ENCODE measurements around the gene RPRD1B.
"Not testable (repeated sequence)": the region's sequence is repeated elsewhere in the genome, so short reads cannot be mapped to it uniquely, and the experiment has no call there.

Gene RPRD1B

GRCh38 chr20:38075161-38075998 is 41.8 kb downstream of the RPRD1B start:
- DNase-seq, result no peak

- no peak for DNase-seq
Measured at GRCh38 chr20:38076548-38076947, 43.0 kb downstream of the RPRD1B start.

GRCh38 chr20:38078084-38078483 is 44.5 kb downstream of the RPRD1B start:
- no peak for DNase-seq

GRCh38 chr20:38079353-38079752 is 45.8 kb downstream of the RPRD1B start:
- no peak for DNase-seq

- no peak for DNase-seq
Measured at GRCh38 chr20:38081575-38081974, 48.0 kb downstream of the RPRD1B start.

- no peak for DNase-seq
Measured at GRCh38 chr20:38082894-38083293, 49.3 kb downstream of the RPRD1B start.

GRCh38 chr20:38083338-38084048 is 49.9 kb downstream of the RPRD1B start:
- no peak for DNase-seq

GRCh38 chr20:38084425-38084951 is 50.9 kb downstream of the RPRD1B start:
- no peak for DNase-seq

GRCh38 chr20:38085026-38085425 is 51.5 kb downstream of the RPRD1B start:
- no peak for DNase-seq

GRCh38 chr20:38089500-38089899 is 56.0 kb downstream of the RPRD1B start:
- no peak for DNase-seq

GRCh38 chr20:38090061-38090460 is 56.5 kb downstream of the RPRD1B start:
- DNase-seq, result no peak

GRCh38 chr20:38091441-38092216 is 58.1 kb downstream of the RPRD1B start:
- DNase-seq, result no peak

GRCh38 chr20:38092260-38092857 is 58.8 kb downstream of the RPRD1B start:
- DNase-seq, result no peak

- no peak for DNase-seq
Measured at GRCh38 chr20:38092915-38093314, 59.4 kb downstream of the RPRD1B start.

GRCh38 chr20:38093641-38094077 is 60.1 kb downstream of the RPRD1B start:
- no peak for DNase-seq

- DNase-seq, result no peak
Measured at GRCh38 chr20:38094373-38094891, 60.9 kb downstream of the RPRD1B start.

- DNase-seq, result no peak
Measured at GRCh38 chr20:38095017-38095686, 61.6 kb downstream of the RPRD1B start.

- no peak for DNase-seq
Measured at GRCh38 chr20:38098952-38099351, 65.4 kb downstream of the RPRD1B start.

GRCh38 chr20:38102206-38102605 is 68.7 kb downstream of the RPRD1B start:
- DNase-seq, result not testable (repeated sequence)

GRCh38 chr20:38104285-38104684 is 70.7 kb downstream of the RPRD1B start:
- no peak for DNase-seq

GRCh38 chr20:38106461-38106860 is 72.9 kb downstream of the RPRD1B start:
- DNase-seq, result no peak

GRCh38 chr20:38107386-38107785 is 73.8 kb downstream of the RPRD1B start:
- not testable (repeated sequence) for DNase-seq
